ENCODE measurements around the gene FZD10.

The FZD10 gene

DNA sequence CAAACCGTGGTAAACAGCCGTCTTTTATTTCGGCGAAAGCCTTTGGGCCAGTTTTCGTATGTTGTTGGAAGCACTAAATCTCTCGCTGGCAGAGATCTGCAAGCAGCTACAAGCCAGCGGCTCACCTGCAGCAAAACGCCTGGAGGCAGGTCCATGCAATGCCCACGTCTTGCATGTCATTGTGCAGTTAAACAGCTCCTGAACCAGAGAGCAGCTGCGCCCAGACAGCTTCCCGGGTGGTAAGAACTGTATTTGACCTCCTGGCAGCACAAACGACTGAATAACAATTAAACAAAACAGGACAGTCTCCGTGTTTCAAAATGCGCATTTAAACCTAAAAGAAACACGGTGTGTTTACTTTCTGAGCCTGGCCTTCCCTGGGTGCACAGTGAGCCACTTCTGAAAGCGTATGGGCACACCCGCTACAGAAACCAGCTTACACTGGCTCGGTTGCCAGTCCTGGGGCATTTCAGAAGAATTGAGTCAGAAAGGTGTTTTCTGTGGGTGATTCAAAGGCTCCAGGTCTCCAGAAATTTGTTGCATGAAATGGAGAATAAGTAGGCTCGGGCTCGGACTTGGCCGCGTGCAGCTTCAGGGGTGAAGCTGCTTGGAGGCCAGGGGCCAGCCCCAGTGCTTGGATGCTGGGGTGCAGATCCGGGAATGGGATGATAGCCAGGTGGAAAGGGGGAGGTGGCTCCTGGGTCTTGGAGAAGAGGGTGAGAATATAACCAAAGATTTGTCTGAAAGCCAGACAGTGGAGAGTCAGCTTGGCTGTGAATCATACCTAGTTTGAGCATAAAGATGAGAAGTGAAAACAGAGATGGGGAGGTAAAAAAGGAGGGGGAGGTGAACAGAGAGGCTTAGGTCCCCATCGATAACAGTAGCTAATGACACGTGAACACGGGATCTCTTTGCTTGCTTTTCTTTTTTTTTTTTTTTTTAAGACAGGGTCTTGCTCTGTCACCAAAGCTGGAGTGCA lies 24.9 kb upstream of the FZD10 start:
- DNase-seq (ENCODE audit: extremely low spot score) = no peak
- TF ChIP-seq, protein P1, sequence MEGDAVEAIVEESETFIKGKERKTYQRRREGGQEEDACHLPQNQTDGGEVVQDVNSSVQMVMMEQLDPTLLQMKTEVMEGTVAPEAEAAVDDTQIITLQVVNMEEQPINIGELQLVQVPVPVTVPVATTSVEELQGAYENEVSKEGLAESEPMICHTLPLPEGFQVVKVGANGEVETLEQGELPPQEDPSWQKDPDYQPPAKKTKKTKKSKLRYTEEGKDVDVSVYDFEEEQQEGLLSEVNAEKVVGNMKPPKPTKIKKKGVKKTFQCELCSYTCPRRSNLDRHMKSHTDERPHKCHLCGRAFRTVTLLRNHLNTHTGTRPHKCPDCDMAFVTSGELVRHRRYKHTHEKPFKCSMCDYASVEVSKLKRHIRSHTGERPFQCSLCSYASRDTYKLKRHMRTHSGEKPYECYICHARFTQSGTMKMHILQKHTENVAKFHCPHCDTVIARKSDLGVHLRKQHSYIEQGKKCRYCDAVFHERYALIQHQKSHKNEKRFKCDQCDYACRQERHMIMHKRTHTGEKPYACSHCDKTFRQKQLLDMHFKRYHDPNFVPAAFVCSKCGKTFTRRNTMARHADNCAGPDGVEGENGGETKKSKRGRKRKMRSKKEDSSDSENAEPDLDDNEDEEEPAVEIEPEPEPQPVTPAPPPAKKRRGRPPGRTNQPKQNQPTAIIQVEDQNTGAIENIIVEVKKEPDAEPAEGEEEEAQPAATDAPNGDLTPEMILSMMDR (IDR thresholded peaks at IDR 0.05; ENCODE audit: control extremely low read depth, extremely low read depth, low read depth, missing control alignments) = no peak
- ChIA-PET POLR2A (no interaction called here), CTCF (no interaction called here)

DNA sequence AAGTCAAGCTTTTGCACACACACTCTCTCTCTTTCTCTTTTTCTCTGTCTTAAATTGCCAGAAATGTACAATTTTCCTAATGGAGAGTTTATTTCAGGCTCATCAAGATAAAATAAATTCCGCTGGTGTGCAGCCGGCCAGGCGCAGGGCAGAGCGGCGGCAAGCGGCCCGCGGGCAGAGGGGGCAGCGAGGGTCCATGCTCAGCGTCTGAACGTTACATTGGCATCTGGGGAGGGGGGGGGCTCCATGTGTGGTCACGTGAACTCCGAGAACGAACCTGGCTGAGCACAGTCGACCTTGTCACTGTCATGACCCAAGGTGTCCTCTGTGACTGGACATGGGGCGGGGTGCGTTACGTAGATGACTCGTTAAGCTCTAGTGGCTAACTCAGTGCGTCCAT lies 23.8 kb upstream of the FZD10 start:
- DNase-seq (ENCODE audit: extremely low spot score) = no peak
- ChIA-PET POLR2A (no interaction called here), CTCF (no interaction called here)
- TF ChIP-seq, protein P1 (IDR thresholded peaks at IDR 0.05; ENCODE audit: control extremely low read depth, extremely low read depth, low read depth, missing control alignments) = no peak

DNA sequence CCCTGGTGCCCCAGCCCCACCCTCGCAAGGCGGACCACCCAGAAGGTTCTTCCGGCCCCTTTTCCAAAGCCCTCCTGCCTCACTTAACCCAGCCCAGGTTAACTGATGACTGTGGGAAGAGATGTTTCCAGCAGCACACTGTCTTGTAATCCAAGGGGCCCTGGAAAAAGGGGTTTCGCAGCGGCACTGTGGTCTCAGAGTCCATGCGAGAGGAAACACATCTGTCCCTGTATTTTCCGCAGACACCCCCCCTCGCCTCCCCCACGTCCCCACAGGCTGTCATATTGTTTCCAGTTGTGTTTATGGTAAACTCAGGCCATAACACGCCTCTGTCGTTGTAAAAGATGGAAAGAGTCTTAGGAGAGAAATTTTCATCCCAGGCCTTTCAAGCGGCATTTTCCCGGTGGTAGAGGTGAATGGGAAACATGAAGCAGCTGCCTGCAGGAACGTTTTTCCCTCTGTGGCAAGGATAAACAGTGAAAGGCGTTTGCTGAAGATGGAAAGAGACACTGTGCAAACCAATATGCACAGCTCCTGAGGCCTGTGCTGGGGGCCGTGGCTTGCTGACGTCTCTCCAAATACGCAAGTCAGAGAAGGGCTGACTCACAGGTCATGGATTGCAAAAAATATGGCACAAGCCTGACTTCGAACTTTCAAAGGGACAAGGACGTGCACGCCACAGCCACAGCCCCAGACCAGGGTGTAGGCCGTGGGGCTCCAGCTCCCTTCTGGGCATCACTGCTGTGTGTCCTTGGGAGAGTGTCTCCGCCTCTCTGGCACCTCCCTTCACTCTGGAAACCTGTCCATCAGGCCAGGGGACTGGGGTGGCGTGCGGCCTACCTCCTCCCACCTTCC lies 22.5 kb upstream of the FZD10 start:
- ChIA-PET POLR2A (no interaction called here), CTCF (no interaction called here)
- no peak for DNase-seq (ENCODE audit: extremely low spot score)
- TF ChIP-seq, protein P1 (IDR thresholded peaks at IDR 0.05; ENCODE audit: control extremely low read depth, extremely low read depth, low read depth, missing control alignments) = no peak

DNA sequence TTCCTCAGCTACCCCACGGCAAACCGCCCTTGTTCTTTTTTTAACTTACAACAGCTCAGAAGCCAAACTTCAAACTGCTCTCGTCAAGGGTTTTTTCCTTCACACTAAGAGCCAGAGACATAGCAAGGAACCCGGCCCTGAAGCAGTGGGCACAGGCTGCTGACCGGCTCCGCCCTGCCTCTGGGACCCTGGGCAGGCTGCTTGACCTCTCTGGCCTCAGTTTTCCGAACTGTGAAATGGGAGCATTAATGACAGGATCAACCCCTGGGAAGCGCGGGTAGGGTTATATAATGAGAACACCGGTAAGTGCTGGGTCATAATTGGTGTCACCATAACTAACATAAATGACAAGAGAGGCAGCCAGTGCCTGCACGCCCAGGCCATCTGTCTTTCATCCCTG lies 21.2 kb upstream of the FZD10 start:
- CTCF ChIA-PET = no interaction called here
- no peak for DNase-seq (ENCODE audit: extremely low spot score)
- TF ChIP-seq, protein P1 (IDR thresholded peaks at IDR 0.05; ENCODE audit: control extremely low read depth, extremely low read depth, low read depth, missing control alignments) = no peak
- POLR2A ChIA-PET = no interaction called here

DNA sequence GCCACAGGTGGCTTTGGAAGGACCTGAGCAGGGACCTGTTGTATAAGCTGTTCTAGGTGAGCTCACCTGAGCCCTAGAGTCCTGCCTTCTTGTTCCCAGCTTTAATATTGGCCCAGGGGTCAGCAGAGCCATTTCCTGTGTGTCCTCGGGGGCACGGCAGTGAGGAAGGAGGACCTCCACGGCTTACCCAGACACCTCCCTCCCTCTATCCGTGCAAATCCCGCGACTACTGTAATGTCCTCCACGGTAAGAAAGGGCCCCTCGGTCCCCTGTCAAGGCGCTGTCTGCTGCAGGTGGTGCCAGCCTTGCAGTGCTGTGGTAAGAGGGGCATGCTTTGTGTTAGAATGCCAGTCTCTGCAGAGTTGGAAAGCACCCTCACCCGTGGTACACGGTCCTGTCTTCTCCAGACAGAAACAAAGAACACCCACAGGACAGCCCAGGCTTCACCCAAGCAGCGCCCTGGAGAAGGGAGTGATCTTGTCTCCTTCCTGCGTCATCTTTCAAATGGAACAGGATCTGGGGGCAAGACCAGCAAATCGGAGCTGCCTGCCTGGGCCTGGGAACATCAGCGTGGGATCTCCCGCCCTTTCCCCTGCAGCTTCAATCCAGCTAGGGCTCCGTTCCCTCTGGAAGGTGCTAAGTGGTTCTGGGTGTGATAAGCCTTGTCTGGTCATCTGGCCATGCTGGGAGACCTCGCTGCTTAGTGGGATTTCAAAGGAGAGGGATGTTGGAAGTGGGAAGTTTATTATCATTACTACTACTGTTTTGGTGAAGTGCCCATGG lies 20.2 kb upstream of the FZD10 start:
- TF ChIP-seq, protein P1 (IDR thresholded peaks at IDR 0.05; ENCODE audit: control extremely low read depth, extremely low read depth, low read depth, missing control alignments) = no peak
- no peak for DNase-seq (ENCODE audit: extremely low spot score)
- CTCF ChIA-PET = no interaction called here
- POLR2A ChIA-PET = no interaction called here

DNA sequence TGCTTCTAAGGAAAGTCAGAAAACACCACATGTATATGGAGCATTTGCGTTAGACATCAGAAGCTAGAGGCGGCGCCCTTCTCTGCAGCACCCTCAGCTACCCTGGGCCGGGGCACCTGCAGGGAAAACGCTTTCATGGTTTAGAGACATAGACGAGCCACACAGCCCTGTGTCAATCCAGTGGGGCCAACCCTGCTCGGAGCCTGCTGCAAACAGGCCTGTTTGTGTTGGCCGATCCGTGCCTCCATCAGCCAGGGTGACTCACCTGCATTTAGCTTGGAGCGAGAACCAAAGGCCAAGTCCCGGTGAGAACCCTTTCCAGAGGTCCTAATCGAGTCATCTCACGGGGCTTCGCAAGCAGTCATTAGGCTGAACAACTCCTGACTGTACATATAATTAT lies 19.5 kb upstream of the FZD10 start:
- POLR2A ChIA-PET = no interaction called here

More for the DNA sequence above, 19.5 kb upstream of the FZD10 start:
- CTCF ChIA-PET = interaction anchor here (1.2 kb wide), 1 partner anchor 10 kb away, joined by 3 read pairs; no protein-coding TSS in a partner anchor
- DNase-seq (ENCODE audit: extremely low spot score) = no peak
- TF ChIP-seq, protein P1 (IDR thresholded peaks at IDR 0.05; ENCODE audit: control extremely low read depth, extremely low read depth, low read depth, missing control alignments) = no peak

Measured in GM10248 (cell line).